ENCODE measurements around the gene EDRF1. TPM values are rescaled to one million over a fixed set of nuclear protein-coding genes. Genes with fewer than 3 reads are reported as not detected.

The EDRF1 gene
- total RNA-seq, 2 experiments from 2014 or later = 117 to 232 TPM

DNA sequence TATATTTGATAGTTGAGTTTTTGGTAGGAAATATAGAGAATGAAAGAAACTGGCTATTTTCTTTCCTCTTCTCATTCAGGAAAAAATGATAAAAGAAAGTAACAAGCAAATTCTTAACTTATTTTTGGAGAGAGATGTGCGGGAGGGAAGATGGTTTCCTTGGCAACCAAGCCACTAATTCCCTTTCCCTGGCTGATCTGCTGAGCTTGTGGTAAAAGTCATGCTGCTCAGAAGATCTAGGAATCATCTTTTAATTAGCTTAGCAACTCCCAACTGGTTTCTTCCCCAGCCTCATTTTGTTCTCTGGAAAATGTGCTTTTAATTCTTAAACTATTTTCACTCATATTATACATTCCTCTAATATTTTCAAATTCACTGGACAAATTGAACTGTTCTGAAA, 91.7 kb downstream of the EDRF1 start:
- Histone ChIP-seq H3K36me3 (ENCODE audit: insufficient read depth, low read length) (peaks cover 48% of the 10 kb centered on the region), H3K79me2 (ENCODE audit: insufficient read depth, low read depth, low read length) (no peaks in the 10 kb centered on the region), H3K27ac (ENCODE audit: low read depth, low read length, poor library complexity, severe bottlenecking) (no peak overlapping the region), H3K9me3 (ENCODE audit: low read length) (no peaks in the 10 kb centered on the region), H3K4me1 (ENCODE audit: insufficient read depth, low read length, poor library complexity, severe bottlenecking) (no peaks in the 10 kb centered on the region), H4K20me1 (ENCODE audit: insufficient read depth, low read length) (no peaks in the 10 kb centered on the region), H3K9me2 (ENCODE audit: insufficient read depth, low read length) (no peaks in the 10 kb centered on the region), H2AFZ (ENCODE audit: low read length) (no peak overlapping the region), H3K4me2 (ENCODE audit: low read length) (no peak overlapping the region), H3K4me3 (ENCODE audit: low read depth, low read length, poor library complexity, severe bottlenecking) (no peak overlapping the region)
- intact Hi-C loops (cut with micrococcal nuclease; ENCODE audit: unreplicated experiment) = no loop called here
- no TSS peak for BruUV-seq (replicated peaks)
- TF ChIP-seq, protein P1, sequence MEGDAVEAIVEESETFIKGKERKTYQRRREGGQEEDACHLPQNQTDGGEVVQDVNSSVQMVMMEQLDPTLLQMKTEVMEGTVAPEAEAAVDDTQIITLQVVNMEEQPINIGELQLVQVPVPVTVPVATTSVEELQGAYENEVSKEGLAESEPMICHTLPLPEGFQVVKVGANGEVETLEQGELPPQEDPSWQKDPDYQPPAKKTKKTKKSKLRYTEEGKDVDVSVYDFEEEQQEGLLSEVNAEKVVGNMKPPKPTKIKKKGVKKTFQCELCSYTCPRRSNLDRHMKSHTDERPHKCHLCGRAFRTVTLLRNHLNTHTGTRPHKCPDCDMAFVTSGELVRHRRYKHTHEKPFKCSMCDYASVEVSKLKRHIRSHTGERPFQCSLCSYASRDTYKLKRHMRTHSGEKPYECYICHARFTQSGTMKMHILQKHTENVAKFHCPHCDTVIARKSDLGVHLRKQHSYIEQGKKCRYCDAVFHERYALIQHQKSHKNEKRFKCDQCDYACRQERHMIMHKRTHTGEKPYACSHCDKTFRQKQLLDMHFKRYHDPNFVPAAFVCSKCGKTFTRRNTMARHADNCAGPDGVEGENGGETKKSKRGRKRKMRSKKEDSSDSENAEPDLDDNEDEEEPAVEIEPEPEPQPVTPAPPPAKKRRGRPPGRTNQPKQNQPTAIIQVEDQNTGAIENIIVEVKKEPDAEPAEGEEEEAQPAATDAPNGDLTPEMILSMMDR (conservative IDR thresholded peaks at IDR 0.05; ENCODE audit: low read length) = no peak
- TF ChIP-seq EZH2phosphoT487 (IDR thresholded peaks at IDR 0.05; ENCODE audit: borderline replicate concordance, low read depth, low read length) = no peak
- ChIA-PET CTCF (ENCODE audit: unreplicated experiment) (no interaction called here), POLR2A (interaction anchor here (0.7 kb wide), 1 partner anchor 98 kb away, joined by 3 read pairs; no protein-coding TSS in a partner anchor)
- no peak for DNase-seq (ENCODE audit: low spot score)

DNA sequence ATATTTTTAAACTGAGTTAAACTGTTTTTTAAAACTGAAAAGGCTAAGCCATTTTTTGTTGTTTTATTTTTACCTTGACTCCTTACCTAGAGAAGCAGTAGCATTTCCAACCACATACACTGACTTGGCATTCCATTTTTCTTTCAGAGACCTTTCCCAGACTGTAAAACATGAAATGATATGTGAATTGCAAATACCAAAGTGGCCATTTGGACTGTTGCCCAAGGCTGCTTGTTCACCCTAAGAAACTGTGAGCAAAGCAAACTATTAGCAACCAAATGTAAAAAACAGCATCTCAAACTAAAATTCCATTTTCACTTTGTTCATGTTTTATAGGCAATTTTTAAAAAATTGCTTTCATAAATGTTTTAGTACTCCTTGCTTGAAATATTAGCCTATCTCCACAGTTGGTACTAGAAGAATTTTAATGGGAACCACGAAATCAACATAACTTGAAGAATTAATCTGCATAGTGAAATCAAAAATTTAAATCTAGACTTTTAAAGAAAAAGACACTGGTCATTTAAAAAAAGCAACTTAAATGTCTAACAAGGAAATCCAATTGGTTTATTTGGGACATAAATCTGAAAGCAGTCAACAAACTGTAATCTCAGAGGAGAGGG, 92.7 kb downstream of the EDRF1 start:
- Histone ChIP-seq H3K4me2 (ENCODE audit: low read length) (no peak overlapping the region), H3K36me3 (ENCODE audit: insufficient read depth, low read length) (peaks cover 38% of the 10 kb centered on the region), H3K27ac (ENCODE audit: low read depth, low read length, poor library complexity, severe bottlenecking) (no peak overlapping the region), H3K79me2 (ENCODE audit: insufficient read depth, low read depth, low read length) (no peaks in the 10 kb centered on the region), H3K4me1 (ENCODE audit: insufficient read depth, low read length, poor library complexity, severe bottlenecking) (no peaks in the 10 kb centered on the region), H3K4me3 (ENCODE audit: low read depth, low read length, poor library complexity, severe bottlenecking) (no peak overlapping the region), H3K9me3 (ENCODE audit: low read length) (no peaks in the 10 kb centered on the region), H4K20me1 (ENCODE audit: insufficient read depth, low read length) (no peaks in the 10 kb centered on the region), H3K9me2 (ENCODE audit: insufficient read depth, low read length) (no peaks in the 10 kb centered on the region), H2AFZ (ENCODE audit: low read length) (no peak overlapping the region)
- intact Hi-C loops (cut with micrococcal nuclease; ENCODE audit: unreplicated experiment) = no loop called here
- CTCF ChIA-PET (ENCODE audit: unreplicated experiment) = no interaction called here
- POLR2A ChIA-PET = no interaction called here
- TF ChIP-seq, protein P1 (conservative IDR thresholded peaks at IDR 0.05; ENCODE audit: low read length) = no peak
- no peak for TF ChIP-seq EZH2phosphoT487 (IDR thresholded peaks at IDR 0.05; ENCODE audit: borderline replicate concordance, low read depth, low read length)
- DNase-seq (ENCODE audit: low spot score) = no peak
- no TSS peak for BruUV-seq (replicated peaks)

Other genes with a start within 250 kb of the EDRF1 start
- gene TEX36, start 36.5 kb upstream of the EDRF1 start, total RNA-seq (2014; rRNA removed; shearing (Covaris generic)) = not detected in 2 replicates
- not detected in 2 replicates for gene TEX36, start 36.5 kb upstream of the EDRF1 start, total RNA-seq (2022)
- gene MMP21, start 56.1 kb downstream of the EDRF1 start, total RNA-seq (2014; rRNA removed; shearing (Covaris generic)) = not detected in 2 replicates
- gene MMP21, start 56.1 kb downstream of the EDRF1 start, total RNA-seq (2022) = not detected in 2 replicates
- 37.3 and 39.7 TPM in 2 replicates for gene UROS, start 103.5 kb downstream of the EDRF1 start, total RNA-seq (2014; rRNA removed; shearing (Covaris generic))
- 40.3 and 44.5 TPM in 2 replicates for gene UROS, start 103.5 kb downstream of the EDRF1 start, total RNA-seq (2022)
- 59.1 and 61.4 TPM in 2 replicates for gene BCCIP, start 103.8 kb downstream of the EDRF1 start, total RNA-seq (2014; rRNA removed; shearing (Covaris generic))
- gene BCCIP, start 103.8 kb downstream of the EDRF1 start, total RNA-seq (2022) = 81.1 and 96.2 TPM in 2 replicates
- gene DHX32, start 161.6 kb downstream of the EDRF1 start, total RNA-seq (2014; rRNA removed; shearing (Covaris generic)) = 0.22 and 0.46 TPM in 2 replicates
- 0.27 TPM in 1 of 2 replicates, not detected in the other for gene DHX32, start 161.6 kb downstream of the EDRF1 start, total RNA-seq (2022)
- not detected in 2 replicates for gene FANK1, start 176.9 kb downstream of the EDRF1 start, total RNA-seq (2014; rRNA removed; shearing (Covaris generic))
- not detected in 2 replicates for gene FANK1, start 176.9 kb downstream of the EDRF1 start, total RNA-seq (2022)